Globus pallidus (tissue), 1 donor: ENCODE results near the gene CAMK1.

Source experiments
- DNase-seq: peaks from one replicate; pipeline ENCODE4 v3.0.0-alpha.2; 2015; ENCODE audit warnings: low spot score

The CAMK1 gene

GRCh38 chr3:9792405-9793160 is 22.8 kb upstream of the CAMK1 start, which contains the start of the genes ARPC4 and TADA3:
Gene ARPC4 (plus strand): TSS chr3:9793082. CDS start chr3:9793122, 40 bp downstream.
Gene TADA3 (minus strand): TSS chr3:9792473. CDS start chr3:9791466, 1,007 bp downstream.
- peak; percentile 95 for DNase-seq

GRCh38 chr3:9791790-9792404 is 22.1 kb upstream of the CAMK1 start:
- no peak for DNase-seq

DNA sequence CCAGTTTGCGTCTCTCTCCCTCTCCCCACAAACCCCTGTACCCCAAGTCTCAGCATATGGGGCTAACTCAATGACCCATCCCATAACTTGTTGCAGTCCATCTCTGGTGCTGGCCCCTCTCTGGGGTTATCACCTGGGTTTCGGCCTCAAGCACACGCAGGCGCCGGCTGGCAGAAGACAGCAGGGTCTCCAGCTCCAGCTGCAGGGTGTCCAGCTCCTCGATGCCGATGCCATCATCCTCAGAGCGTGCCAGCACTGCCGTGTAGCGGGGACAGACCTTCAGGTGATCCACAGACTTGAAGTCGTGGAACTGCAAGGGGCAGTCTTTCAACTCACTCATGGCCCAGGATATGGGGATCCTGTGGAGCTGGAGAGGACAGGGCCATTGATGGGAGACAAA is 21.4 kb upstream of the CAMK1 start:
- no peak for DNase-seq

GRCh38 chr3:9787714-9788113 is 18.0 kb upstream of the CAMK1 start:
- no peak for DNase-seq

GRCh38 chr3:9786825-9787669 is 17.3 kb upstream of the CAMK1 start:
- DNase-seq = no peak

GRCh38 chr3:9786209-9786739 is 16.5 kb upstream of the CAMK1 start:
- no peak for DNase-seq

DNA sequence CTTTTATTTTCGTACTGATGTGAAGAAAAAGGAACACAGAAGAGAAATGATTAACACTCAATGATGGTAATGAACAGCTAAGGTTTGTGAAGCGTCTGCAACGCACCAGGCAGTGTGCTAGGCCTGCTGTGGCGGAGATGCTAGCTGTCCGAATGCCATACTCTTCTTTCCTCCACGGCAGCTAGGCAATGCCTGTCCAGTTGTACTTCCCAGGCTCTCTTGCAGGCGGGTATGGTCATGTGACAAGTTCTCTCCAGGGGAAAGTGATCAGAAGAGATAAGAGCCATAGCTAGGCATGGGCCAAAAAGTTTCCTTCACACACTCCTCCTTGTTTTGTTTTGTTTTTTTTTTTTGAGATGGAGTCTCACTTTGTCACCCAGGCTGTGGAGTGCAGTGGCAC is 15.9 kb upstream of the CAMK1 start:
- no peak for DNase-seq

GRCh38 chr3:9784965-9785364 is 15.2 kb upstream of the CAMK1 start:
- DNase-seq = no peak

DNA sequence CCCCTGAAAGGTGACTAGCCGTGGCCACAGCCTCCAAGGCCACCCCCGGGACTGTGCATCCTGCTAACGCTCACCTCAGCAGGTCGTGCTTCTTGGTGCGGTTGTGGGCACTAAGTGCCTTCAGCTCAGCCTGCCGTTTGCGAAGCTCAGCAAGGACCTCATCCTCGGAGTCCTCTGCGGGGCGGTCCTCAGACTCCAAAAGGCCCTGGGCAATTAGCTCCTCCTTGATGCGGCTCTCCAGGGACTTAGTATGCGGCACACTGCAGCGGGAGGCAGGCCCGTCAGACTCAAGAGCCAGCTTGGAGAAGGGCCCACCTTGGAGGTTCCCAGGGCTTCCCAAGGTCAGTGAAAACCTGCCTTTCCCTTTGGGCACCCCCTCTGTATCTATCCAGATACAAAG is 14.2 kb upstream of the CAMK1 start:
- peak; percentile 37 for DNase-seq

GRCh38 chr3:9782770-9783169 is 13.0 kb upstream of the CAMK1 start:
- DNase-seq = no peak

DNA sequence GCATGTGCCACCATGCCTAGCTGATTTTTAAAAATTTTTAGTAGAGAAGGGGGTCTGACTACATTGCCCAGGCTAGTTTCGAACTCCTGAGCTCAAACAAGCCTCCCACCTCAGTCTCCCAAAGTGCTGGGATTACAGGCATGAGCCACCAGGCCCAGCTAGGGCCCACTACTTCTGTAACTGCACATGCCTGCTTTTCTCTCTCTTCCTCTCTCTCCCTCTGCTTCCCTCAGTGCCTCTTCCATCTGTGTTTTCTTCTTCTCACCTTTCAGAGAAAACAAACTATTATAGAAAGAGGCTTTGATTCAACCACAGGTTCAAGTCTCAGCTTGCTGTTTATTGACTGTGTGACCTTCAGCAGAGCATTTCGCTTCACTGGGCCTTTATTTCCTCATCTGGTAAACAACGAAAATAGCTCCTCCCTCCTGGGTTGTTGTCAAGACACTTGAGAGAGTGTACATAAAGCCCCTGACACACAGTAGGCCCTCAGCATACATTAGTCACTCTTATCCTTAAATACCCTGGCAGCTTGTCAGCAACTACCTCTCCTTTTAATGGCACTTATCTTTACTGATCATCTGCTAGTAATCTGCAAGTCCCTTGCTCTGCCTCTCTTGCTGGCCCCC is 12.3 kb upstream of the CAMK1 start:
- DNase-seq = no peak

- no peak for DNase-seq
These were observed 11.8 kb upstream of the CAMK1 start for GRCh38 chr3:9781551-9781950.

GRCh38 chr3:9780910-9781309 is 11.2 kb upstream of the CAMK1 start:
- DNase-seq = no peak

- DNase-seq = no peak
These were observed 10.7 kb upstream of the CAMK1 start for GRCh38 chr3:9780458-9780812.

- peak; percentile 62 for DNase-seq
These were observed 10.1 kb upstream of the CAMK1 start for GRCh38 chr3:9779721-9780457.

DNA sequence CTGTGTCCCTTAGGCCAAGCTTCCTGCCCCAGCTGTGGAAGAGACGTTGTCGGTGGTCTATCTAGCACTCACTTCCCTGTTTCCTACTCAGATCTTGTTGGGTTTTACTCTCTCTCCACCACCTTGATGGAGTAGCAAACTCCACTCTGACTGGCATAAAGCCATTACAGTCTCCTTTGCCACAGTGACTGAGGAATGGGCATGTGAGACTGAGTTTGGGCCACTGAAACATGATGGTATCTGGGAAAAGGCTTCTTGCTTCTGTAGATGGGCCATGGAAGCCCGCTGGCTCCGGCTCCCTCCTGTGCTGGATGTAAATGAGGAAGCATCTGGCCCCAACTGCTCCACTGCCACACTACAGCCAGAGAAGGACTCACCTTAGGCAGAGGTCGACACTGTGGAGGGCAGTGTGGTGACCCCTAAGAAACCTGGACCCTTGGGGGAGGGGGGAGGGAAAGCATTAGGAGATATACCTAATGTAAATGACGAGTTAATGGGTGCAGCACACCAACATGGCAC is 9.4 kb upstream of the CAMK1 start:
- no peak for DNase-seq

DNA sequence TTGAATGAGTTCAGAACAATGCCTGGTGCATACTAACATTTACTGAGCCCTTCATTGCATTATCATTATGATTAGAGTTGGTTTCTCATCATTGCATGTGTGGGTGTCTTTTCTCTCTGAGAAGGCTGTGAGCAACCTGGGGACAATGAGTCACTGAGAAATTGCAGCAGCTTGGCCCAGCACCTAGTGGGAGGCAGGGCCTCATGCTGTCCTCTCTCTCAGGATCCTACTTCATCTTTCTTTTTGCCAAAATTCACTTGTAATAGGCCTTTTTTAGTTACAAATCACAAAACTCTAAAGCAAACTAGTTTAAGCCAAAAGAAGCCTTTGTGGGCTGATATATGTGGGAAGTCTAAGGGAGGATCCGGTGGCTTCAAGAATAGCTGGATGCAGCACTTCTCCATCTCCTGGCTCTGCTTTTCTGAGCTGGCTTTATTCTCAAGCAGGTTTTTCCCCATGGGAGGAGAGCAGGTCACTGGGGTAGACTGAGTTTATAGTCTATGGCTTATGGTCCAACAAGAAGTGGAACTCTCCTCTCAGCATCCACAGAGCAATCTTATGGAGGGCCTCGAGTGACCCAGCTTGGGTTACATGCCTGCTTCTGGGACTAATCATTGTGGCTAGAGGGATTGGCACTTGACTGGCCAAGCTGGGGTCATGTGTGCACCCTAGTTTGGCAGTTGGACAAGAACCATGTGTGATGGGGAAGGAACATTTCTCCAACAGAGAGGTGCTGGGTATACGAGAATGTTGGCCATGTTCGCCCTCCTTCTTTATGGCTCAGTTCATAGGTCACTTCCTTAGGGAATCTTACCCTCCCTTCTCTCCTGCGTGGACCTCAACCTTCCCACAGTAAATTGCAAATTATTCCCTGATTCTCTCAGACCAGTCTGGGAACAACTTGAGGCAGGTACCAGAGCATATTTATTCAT is 8.7 kb upstream of the CAMK1 start:
- no peak for DNase-seq

DNA sequence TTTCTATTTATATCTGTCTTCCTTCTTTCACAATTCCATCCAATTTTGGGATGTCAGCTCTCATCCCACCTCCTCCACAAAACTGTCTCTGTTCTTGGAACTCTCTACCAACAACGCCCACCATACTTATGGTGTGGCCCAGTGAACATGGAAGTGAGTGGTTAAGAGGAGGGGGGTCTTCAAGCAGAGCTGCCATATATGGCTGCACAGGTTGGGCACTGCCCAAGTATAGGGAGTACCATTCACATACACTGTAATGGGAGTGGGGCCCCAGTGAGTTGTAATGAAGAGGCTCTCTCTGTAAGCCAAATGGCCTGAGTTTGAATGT is 7.9 kb upstream of the CAMK1 start:
- DNase-seq = no peak

DNA sequence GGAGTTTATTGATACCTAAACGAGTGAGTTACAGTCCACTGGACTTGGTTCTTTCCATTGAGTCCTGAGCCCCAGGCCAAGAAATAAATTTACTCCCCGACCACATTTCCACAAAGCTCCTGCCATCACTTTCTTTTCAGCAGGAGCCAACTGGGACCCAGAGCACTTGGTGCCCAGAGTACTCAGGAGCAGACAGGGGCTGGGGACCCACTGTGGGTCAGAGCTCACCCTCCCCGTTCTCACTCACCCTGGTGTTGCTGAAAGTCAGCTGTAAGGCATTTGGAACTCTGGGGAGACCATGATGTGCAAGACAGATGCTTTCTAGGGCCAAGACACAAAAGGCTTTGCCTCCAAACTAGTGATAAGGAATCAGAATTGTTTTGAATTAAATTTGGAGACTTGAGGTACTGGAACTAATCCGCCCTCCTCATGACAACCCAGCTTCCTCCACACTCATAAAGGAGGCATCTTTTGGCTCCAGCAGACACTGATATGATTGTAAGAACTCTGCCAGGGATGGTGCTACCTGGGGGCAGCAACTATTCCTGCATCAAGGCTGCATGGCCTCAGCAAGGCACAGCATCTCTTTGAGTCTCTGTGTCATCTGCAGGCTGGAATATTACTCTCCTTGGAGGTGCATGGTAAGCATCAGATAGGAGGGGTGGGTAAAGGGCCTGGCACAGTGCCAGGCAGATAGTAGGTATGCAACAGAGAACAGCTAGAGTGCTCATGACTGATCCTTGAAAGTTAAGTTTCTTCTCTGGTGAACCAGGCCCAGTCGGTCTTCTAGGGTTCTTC is 7.3 kb upstream of the CAMK1 start:
- DNase-seq = no peak
